Measurements from ENCODE around the gene IWS1. TPM values are rescaled to one million over a fixed set of nuclear protein-coding genes. Genes with fewer than 3 reads are reported as not detected.

IWS1 gene
- total RNA-seq, 4 donors from 2014 or later = 8.5 to 47.4 (median 33.1) TPM

DNA sequence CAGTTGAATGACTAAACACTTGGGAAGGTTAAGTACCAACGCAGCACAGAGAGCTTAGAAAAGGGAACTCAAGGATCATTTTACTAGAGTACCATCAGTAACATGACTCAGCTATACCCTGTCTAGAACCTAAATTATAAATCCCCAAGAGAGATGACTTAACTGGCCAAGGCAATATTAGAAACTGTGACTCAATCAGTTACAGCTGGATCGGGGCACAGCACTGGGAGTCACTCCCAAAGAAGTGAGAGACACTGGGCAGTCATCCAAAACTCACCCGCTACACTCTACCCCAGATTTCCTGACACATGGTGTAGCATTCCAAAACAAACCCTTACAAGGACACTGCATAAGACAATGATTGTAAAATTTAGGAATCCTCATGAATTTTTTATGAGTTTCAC is 17.7 kb downstream of the IWS1 start:
- H3K9me3 ChIP-seq = no peaks in the 10 kb centered on the region
- H3K36me3 ChIP-seq = no peaks in the 10 kb centered on the region
- TF ChIP-seq, protein P1, sequence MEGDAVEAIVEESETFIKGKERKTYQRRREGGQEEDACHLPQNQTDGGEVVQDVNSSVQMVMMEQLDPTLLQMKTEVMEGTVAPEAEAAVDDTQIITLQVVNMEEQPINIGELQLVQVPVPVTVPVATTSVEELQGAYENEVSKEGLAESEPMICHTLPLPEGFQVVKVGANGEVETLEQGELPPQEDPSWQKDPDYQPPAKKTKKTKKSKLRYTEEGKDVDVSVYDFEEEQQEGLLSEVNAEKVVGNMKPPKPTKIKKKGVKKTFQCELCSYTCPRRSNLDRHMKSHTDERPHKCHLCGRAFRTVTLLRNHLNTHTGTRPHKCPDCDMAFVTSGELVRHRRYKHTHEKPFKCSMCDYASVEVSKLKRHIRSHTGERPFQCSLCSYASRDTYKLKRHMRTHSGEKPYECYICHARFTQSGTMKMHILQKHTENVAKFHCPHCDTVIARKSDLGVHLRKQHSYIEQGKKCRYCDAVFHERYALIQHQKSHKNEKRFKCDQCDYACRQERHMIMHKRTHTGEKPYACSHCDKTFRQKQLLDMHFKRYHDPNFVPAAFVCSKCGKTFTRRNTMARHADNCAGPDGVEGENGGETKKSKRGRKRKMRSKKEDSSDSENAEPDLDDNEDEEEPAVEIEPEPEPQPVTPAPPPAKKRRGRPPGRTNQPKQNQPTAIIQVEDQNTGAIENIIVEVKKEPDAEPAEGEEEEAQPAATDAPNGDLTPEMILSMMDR (IDR thresholded peaks at IDR 0.05) = no peak
- TF ChIP-seq POLR2A (IDR thresholded peaks at IDR 0.05) = no peak
- intact Hi-C loops (cut with DNase I; ENCODE audit: low total_unique reads) = no loop called here
- DNase-seq = peak; percentile 48 to 68
- peaks cover 0 to 5% of the 10 kb centered on the region in 2 donors for H3K4me1 ChIP-seq
- H3K27me3 ChIP-seq = no peaks in the 10 kb centered on the region
- H3K4me3 ChIP-seq = no peak overlapping the region
- peak overlapping the region; percentile 37 to 51 for H3K27ac ChIP-seq

DNA sequence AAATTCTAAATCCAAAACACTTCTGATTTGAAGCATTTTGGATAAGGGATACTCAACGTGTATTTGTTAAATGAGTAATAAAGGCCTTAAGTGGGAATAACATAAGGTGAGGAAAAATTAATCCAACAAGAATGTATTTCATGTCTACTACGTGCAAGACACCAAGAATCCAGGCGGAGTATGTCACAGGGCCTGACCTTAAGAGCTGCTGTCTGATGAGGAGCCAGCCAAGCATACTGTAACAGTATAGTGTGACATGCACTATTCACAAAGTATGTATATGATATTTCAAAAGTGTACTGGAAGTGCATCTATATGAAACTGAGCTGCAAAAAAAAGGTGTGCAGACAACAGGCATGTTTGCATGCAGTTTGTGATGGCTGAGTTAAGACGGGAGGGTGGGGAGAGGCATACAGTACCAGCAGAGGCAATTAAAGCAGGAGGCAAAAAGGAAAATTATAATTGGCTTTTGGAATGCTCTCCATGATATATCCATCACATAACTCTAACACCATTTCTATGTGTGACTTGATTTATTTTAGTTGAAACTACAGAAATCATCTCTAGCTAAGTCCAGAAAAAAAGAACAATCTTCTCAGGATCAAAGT is 18.2 kb downstream of the IWS1 start:
- Histone ChIP-seq H3K27ac (no peak overlapping the region), H3K4me1 (peaks cover 0 to 5% of the 10 kb centered on the region in 2 donors), H3K36me3 (no peaks in the 10 kb centered on the region), H3K9me3 (no peaks in the 10 kb centered on the region), H3K4me3 (no peak overlapping the region), H3K27me3 (no peaks in the 10 kb centered on the region)
- no peak for DNase-seq
- intact Hi-C loops (cut with DNase I; ENCODE audit: low total_unique reads) = no loop called here
- no peak for TF ChIP-seq POLR2A (IDR thresholded peaks at IDR 0.05)
- TF ChIP-seq, protein P1 (IDR thresholded peaks at IDR 0.05) = no peak

DNA sequence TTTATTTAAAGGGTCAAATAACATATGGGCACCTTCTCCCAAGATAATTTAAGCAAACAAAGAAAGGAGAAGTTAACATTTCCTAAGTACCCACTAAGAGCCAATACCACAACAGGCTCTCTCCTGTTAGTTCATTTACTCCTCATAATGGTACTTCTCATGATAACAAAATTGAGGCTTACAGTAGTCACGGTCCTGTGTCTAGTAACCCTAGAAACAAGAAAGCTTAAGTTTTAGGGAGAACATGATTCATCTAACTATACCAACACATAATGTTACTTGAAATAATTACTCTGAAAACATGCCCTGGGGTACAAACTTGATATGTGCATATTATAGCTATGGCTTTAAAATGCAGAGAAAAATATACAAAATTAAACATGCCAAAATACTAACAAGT is 19.8 kb downstream of the IWS1 start:
- H3K36me3 ChIP-seq = no peaks in the 10 kb centered on the region
- H3K9me3 ChIP-seq = no peaks in the 10 kb centered on the region
- H3K27me3 ChIP-seq = no peaks in the 10 kb centered on the region
- TF ChIP-seq, protein P1 (IDR thresholded peaks at IDR 0.05) = no peak
- no peak for TF ChIP-seq POLR2A (IDR thresholded peaks at IDR 0.05)
- peaks cover 0 to 5% of the 10 kb centered on the region in 2 donors for H3K4me1 ChIP-seq
- H3K27ac ChIP-seq = no peak overlapping the region
- intact Hi-C loops (cut with DNase I; ENCODE audit: low total_unique reads) = no loop called here
- no peak for DNase-seq
- no peak overlapping the region for H3K4me3 ChIP-seq

DNA sequence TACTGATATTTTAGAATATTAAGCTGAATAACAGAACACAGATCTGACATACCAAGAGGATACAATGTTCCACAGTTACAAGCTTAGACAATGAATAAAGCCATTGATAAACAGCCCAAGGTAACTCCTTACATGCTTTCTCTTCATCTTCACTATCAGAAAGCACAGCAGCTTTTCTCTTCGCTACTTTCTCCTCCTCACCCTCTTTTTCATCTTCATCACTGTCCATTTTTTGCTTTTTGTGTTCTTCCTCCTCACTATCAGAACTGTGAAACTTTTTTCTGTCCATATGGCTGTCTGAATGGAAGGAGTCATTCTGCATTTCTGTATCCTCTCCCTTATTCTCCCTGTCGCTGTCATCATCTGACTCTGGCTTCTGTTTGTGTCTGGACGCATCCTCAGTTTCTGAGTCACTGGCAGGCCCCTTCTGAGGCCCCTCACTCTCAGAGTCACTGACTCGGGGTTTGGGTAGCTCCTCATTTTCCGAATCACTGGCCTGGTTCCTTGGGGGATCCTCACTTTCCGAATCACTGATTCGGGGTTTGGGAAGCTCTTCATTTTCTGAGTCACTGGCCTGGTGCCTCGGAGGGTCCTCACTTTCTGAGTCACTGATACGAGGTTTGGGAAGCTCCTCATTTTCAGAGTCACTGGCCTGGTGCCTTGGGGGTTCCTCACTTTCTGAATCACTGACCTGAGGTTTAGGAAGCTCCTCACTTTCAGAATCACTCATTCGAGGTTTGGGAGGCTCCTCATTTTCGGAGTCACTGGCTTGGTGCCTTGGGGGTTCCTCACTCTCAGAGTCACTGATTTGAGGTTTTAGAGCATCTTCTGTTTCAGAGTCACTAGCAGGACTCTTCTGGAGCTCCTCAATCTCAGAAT is 21.5 kb downstream of the IWS1 start:
- peaks cover 2 to 3% of the 10 kb centered on the region in 2 donors for H3K36me3 ChIP-seq
- TF ChIP-seq, protein P1 (IDR thresholded peaks at IDR 0.05) = no peak
- TF ChIP-seq POLR2A (IDR thresholded peaks at IDR 0.05) = no peak
- H3K4me3 ChIP-seq = no peak overlapping the region
- no peaks in the 10 kb centered on the region for H3K9me3 ChIP-seq
- no peak for DNase-seq
- no peak overlapping the region for H3K27ac ChIP-seq
- H3K4me1 ChIP-seq = peaks cover 0 to 5% of the 10 kb centered on the region in 2 donors
- intact Hi-C loops (cut with DNase I; ENCODE audit: low total_unique reads) = no loop called here
- H3K27me3 ChIP-seq = no peaks in the 10 kb centered on the region

DNA sequence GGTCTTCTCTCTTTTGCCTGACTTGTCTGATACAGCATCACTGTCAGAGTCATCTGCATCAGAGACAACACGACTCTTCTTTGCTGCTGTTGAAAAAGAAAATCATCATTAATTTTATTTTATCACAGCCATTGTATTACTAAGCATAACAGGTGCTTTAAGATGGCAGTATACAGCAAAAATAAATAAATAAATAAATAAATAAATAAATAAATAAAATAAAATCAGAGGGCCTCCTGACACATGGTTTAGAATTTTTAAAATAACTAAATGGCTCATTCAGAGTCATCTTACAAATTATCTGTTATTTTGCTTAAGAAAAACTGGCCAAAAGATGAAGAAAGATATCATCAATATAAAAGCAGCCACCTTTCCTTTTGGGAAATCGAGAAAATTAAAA is 22.8 kb downstream of the IWS1 start:
- peaks cover 2 to 3% of the 10 kb centered on the region in 2 donors for H3K36me3 ChIP-seq
- H3K4me3 ChIP-seq = no peak overlapping the region
- DNase-seq = no peak
- H3K27ac ChIP-seq = no peak overlapping the region
- TF ChIP-seq, protein P1 (IDR thresholded peaks at IDR 0.05) = no peak
- no peak for TF ChIP-seq POLR2A (IDR thresholded peaks at IDR 0.05)
- peaks cover 0 to 5% of the 10 kb centered on the region in 2 donors for H3K4me1 ChIP-seq
- no peaks in the 10 kb centered on the region for H3K27me3 ChIP-seq
- no peaks in the 10 kb centered on the region for H3K9me3 ChIP-seq
- intact Hi-C loops (cut with DNase I; ENCODE audit: low total_unique reads) = no loop called here

Data from uterus (tissue), 4 donors.